H9 (cell line): ENCODE measurements around the gene NIN. TPM values are rescaled to one million over a fixed set of nuclear protein-coding genes. Genes with fewer than 3 reads are reported as not detected.

Experiments used
- DNase-seq: peaks from one replicate; pipeline ENCODE4 v3.0.0-alpha.2; 2017
- H2AFZ ChIP-seq: one replicate; pipeline ENCODE4 v1.6.1; 2013; ENCODE audit warnings: mild to moderate bottlenecking, low read length, control low read depth, moderate library complexity
- H2AK5ac ChIP-seq: 2 replicates; pipeline ENCODE4 v1.6.1; 2013; ENCODE audit warnings: low read length, control low read depth, mixed read lengths; ENCODE audit not compliant: insufficient read length
- H2BK120ac ChIP-seq: one replicate; pipeline ENCODE4 v1.6.1; 2013; ENCODE audit warnings: low read depth, mild to moderate bottlenecking, low read length, control low read depth, inconsistent platforms; ENCODE audit not compliant: poor library complexity, severe bottlenecking
- H2BK12ac ChIP-seq: 2 replicates; pipeline ENCODE4 v1.6.1; 2013; ENCODE audit warnings: low read length, control low read depth, mixed read lengths, low read depth; ENCODE audit not compliant: insufficient read length
- H2BK15ac ChIP-seq: 2 replicates; pipeline ENCODE4 v1.6.1; 2013; ENCODE audit warnings: low read depth, low read length, control low read depth
- H2BK20ac ChIP-seq: one replicate; pipeline ENCODE4 v1.6.1; 2013; ENCODE audit warnings: low read depth, mild to moderate bottlenecking, low read length, control low read depth, inconsistent platforms; ENCODE audit not compliant: poor library complexity, severe bottlenecking
- H2BK5ac ChIP-seq: 2 replicates; pipeline ENCODE4 v1.6.1; 2013; ENCODE audit warnings: low read length, control low read depth, mixed read lengths; ENCODE audit not compliant: insufficient read length
- H3K14ac ChIP-seq: 2 replicates; pipeline ENCODE4 v1.6.1; 2013; ENCODE audit warnings: low read length, control low read depth; ENCODE audit not compliant: insufficient read depth
- H3K18ac ChIP-seq: 2 replicates; pipeline ENCODE4 v1.6.1; 2013; ENCODE audit warnings: low read depth, mild to moderate bottlenecking, mixed read lengths, low read length, control low read depth; ENCODE audit not compliant: insufficient read length
- H3K23ac ChIP-seq: 2 replicates; pipeline ENCODE4 v1.6.1; 2013; ENCODE audit warnings: low read length, control low read depth, mixed read lengths, low read depth; ENCODE audit not compliant: insufficient read length
- H3K23me2 ChIP-seq: 2 replicates; pipeline ENCODE4 v1.6.1; 2013; ENCODE audit warnings: low read depth, mild to moderate bottlenecking, mixed read lengths, low read length, control low read depth; ENCODE audit not compliant: insufficient read length, poor library complexity, severe bottlenecking
- H3K27ac ChIP-seq: 2 replicates; pipeline ENCODE4 v1.5.1; 2013; ENCODE audit warnings: low read length, control low read depth, mixed read lengths, low read depth; ENCODE audit not compliant: insufficient read length
- H3K27me3 ChIP-seq: 2 replicates; pipeline ENCODE4 v1.6.1; 2013; ENCODE audit warnings: low read length, control low read depth, inconsistent platforms; ENCODE audit not compliant: insufficient read depth
- H3K4ac ChIP-seq: 2 replicates; pipeline ENCODE4 v1.6.1; 2013; ENCODE audit warnings: low read depth, mild to moderate bottlenecking, control low read depth, inconsistent platforms, low read length, moderate library complexity
- H3K4me1 ChIP-seq: 2 replicates; pipeline ENCODE4 v1.6.1; 2013; ENCODE audit warnings: low read length, control low read depth, inconsistent platforms; ENCODE audit not compliant: insufficient read depth
- H3K4me2 ChIP-seq: 2 replicates; pipeline ENCODE4 v1.6.1; 2013; ENCODE audit warnings: low read length, control low read depth, mixed read lengths; ENCODE audit not compliant: insufficient read length, insufficient read depth
- H3K56ac ChIP-seq: 2 replicates; pipeline ENCODE4 v1.6.1; 2013; ENCODE audit warnings: low read depth, mild to moderate bottlenecking, mixed read lengths, low read length, control low read depth; ENCODE audit not compliant: insufficient read length
- H3K79me1 ChIP-seq: 2 replicates; pipeline ENCODE4 v1.6.1; 2013; ENCODE audit warnings: low read depth, mild to moderate bottlenecking, moderate library complexity, low read length, control low read depth, inconsistent platforms; ENCODE audit not compliant: insufficient read depth, poor library complexity, severe bottlenecking
- H3K79me2 ChIP-seq: 2 replicates; pipeline ENCODE4 v1.6.1; 2013; ENCODE audit warnings: low read length, control low read depth, inconsistent platforms; ENCODE audit not compliant: insufficient read depth
- H3K9ac ChIP-seq: 2 replicates; pipeline ENCODE4 v1.6.1; 2013; ENCODE audit warnings: low read length, control low read depth, mixed read lengths; ENCODE audit not compliant: insufficient read length; ENCODE audit errors: extremely low read depth
- H3K9me3 ChIP-seq: one replicate; pipeline ENCODE4 v1.6.1; 2013; ENCODE audit warnings: low read depth, low read length, inconsistent platforms; ENCODE audit not compliant: control insufficient read depth
- H3T11ph ChIP-seq: one replicate; pipeline ENCODE4 v1.6.1; 2013; ENCODE audit warnings: mild to moderate bottlenecking, low read length, control low read depth, inconsistent platforms
- H4K20me1 ChIP-seq: one replicate; pipeline ENCODE4 v1.6.1; 2013; ENCODE audit not compliant: control insufficient read depth, insufficient read length, insufficient read depth
- H4K5ac ChIP-seq: 2 replicates; pipeline ENCODE4 v1.6.1; 2013; ENCODE audit warnings: low read depth, mild to moderate bottlenecking, mixed read lengths, low read length, control low read depth; ENCODE audit not compliant: insufficient read length
- H4K8ac ChIP-seq: replicated peaks from 2 replicates; pipeline ENCODE4 v1.6.1; 2013; ENCODE audit warnings: low read length, control low read depth, mixed read lengths, low read depth; ENCODE audit not compliant: insufficient read length
- H4K91ac ChIP-seq: 2 replicates; pipeline ENCODE4 v1.6.1; 2013; ENCODE audit warnings: low read depth, mild to moderate bottlenecking, moderate library complexity, mixed read lengths, low read length, control low read depth; ENCODE audit not compliant: insufficient read length
- H3K27ac Mint-ChIP-seq, 3 experiments: 2 replicates in 2 of 3; 3 replicates in 1 of 3; pipeline ENCODE4 v1.8.0; 2020 to 2021; ENCODE audit warnings: mixed read lengths in 3 of 3, mild to moderate bottlenecking in 1 of 3, moderate library complexity in 1 of 3
- H3K27me3 Mint-ChIP-seq: 2 replicates; pipeline ENCODE4 v1.8.0; 2021; ENCODE audit warnings: low read depth, mild to moderate bottlenecking, moderate library complexity, mixed read lengths
- H3K36me3 Mint-ChIP-seq, 3 experiments: 2 replicates in 2 of 3; 3 replicates in 1 of 3; pipeline ENCODE4 v1.8.0; 2020 to 2021; ENCODE audit warnings: low read depth in 3 of 3, mixed read lengths in 3 of 3; ENCODE audit not compliant: insufficient read depth in 1 of 3
- H3K4me1 Mint-ChIP-seq, 2 experiments: 2 replicates each; pipeline ENCODE4 v1.8.0; 2020; ENCODE audit warnings: mixed read lengths in 2 of 2
- H3K4me3 Mint-ChIP-seq, 2 experiments: 2 replicates in 1 of 2; 3 replicates in 1 of 2; pipeline ENCODE4 v1.8.0; 2020 to 2021; ENCODE audit warnings: mild to moderate bottlenecking in 2 of 2, mixed read lengths in 2 of 2, moderate library complexity in 1 of 2
- H3K9me3 Mint-ChIP-seq, 2 experiments: 2 replicates in 1 of 2; 3 replicates in 1 of 2; pipeline ENCODE4 v1.8.0; 2020; ENCODE audit warnings: mild to moderate bottlenecking in 2 of 2, mixed read lengths in 2 of 2, moderate library complexity in 1 of 2
- WGBS: extraction: QIAGEN DNeasy Blood & Tissue Kit; methylation state at CpG from one replicate; pipeline ENCODE4 v1.1.7; 2013; ENCODE audit warnings: missing lambda C conversion rate, low lambda C conversion rate, mixed read lengths; ENCODE audit not compliant: insufficient read length; ENCODE audit errors: extremely low coverage; 5-methylcytosine and 5-hydroxymethylcytosine counted together
- total RNA-seq: library from RNA; stranded (reverse); gene quantifications from 2 replicates; pipeline ENCODE4 v1.2.1, GENCODE V29; 2021
- TF ChIP-seq, protein P1 (sequence below): fragments of 200-600 bp; sonication (generic); conservative IDR thresholded peaks from 3 replicates; pipeline ENCODE4 v1.8.0; 2021; ENCODE audit warnings: antibody characterized with exemption, mild to moderate bottlenecking

Gene NIN
- total RNA-seq, 1 experiment from 2014 or later, result 18.4 TPM

DNA sequence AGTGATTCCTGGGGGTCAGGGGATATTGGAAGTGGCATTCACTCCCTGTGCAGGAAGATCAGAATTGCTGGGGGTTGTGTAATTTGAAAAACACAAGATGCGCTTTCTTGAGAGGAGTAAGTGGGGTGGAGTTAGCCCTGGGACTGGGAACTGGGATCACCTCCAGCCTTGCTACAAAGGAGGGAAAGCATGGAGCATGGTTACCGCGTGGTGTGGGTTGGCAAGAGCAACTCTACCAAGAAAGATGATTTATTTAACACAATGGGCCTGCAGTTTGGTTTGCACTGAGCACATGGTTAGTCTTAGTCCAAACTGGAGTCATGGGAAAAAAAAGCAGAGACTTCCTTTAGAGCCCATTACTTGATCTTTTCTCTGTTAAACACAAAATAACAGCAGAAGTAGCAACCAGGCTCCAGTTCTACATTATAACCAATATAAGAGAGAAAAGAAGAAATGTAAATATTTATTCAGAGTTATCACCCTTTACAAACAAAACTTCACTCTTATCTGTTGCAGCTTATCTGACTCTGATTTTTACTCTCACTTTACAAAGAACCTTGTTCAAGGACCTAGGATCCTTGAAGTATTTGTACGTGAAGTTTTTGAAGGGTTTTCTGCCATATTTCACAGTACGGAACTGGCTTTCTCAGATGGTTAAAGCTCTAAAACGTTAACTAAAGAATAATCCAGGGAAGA lies 2.1 kb upstream of the NIN start:
- Histone ChIP-seq H2AFZ (no peak overlapping the region), H3K27me3 (peaks cover 26% of the 10 kb centered on the region), H2BK5ac (no peak overlapping the region), H3K14ac (no peak overlapping the region), H3K79me1 (no peaks in the 10 kb centered on the region), H3T11ph (no peak overlapping the region), H4K5ac (no peak overlapping the region), H3K79me2 (no peaks in the 10 kb centered on the region), H4K20me1 (no peaks in the 10 kb centered on the region), H3K4ac (no peak overlapping the region), H3K4me2 (no peak overlapping the region), H3K23ac (no peak overlapping the region), H4K8ac (no peak overlapping the region), H2BK15ac (no peak overlapping the region), H3K23me2 (peaks cover 14% of the 10 kb centered on the region), H3K56ac (no peak overlapping the region), H3K4me1 (no peaks in the 10 kb centered on the region), H2AK5ac (no peak overlapping the region), H4K91ac (no peak overlapping the region), H3K9me3 (no peaks in the 10 kb centered on the region), H3K9ac (no peak overlapping the region), H2BK12ac (no peak overlapping the region), H3K27ac (no peak overlapping the region), H2BK20ac (no peak overlapping the region), H3K18ac (no peak overlapping the region), H2BK120ac (no peak overlapping the region)
- DNase-seq, result no peak
- TF ChIP-seq, protein P1, sequence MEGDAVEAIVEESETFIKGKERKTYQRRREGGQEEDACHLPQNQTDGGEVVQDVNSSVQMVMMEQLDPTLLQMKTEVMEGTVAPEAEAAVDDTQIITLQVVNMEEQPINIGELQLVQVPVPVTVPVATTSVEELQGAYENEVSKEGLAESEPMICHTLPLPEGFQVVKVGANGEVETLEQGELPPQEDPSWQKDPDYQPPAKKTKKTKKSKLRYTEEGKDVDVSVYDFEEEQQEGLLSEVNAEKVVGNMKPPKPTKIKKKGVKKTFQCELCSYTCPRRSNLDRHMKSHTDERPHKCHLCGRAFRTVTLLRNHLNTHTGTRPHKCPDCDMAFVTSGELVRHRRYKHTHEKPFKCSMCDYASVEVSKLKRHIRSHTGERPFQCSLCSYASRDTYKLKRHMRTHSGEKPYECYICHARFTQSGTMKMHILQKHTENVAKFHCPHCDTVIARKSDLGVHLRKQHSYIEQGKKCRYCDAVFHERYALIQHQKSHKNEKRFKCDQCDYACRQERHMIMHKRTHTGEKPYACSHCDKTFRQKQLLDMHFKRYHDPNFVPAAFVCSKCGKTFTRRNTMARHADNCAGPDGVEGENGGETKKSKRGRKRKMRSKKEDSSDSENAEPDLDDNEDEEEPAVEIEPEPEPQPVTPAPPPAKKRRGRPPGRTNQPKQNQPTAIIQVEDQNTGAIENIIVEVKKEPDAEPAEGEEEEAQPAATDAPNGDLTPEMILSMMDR, result no peak
- H3K4me1 Mint-ChIP-seq, result peaks cover 32 to 35% of the 10 kb centered on the region in 2 experiments
- H3K4me3 Mint-ChIP-seq, result peak overlapping the region in 1 of 2 experiments; percentile 38; a peak in 1 of 5 replicates
- H3K36me3 Mint-ChIP-seq, result peaks cover 0 to 6% (median 0%) of the 10 kb centered on the region in 3 experiments; a peak in 2 of 7 replicates
- H3K27ac Mint-ChIP-seq, result no peak overlapping the region; a peak in 1 of 7 replicates
- H3K9me3 Mint-ChIP-seq, result peaks cover 0 to 4% of the 10 kb centered on the region in 2 experiments; a peak in 1 of 5 replicates
- WGBS, result no CpG with 5 or more reads among the region's 6 CpGs
- peaks cover 63% of the 10 kb centered on the region for H3K27me3 Mint-ChIP-seq
